Measurements from ENCODE around the gene DEPP1.

Gene DEPP1

DNA sequence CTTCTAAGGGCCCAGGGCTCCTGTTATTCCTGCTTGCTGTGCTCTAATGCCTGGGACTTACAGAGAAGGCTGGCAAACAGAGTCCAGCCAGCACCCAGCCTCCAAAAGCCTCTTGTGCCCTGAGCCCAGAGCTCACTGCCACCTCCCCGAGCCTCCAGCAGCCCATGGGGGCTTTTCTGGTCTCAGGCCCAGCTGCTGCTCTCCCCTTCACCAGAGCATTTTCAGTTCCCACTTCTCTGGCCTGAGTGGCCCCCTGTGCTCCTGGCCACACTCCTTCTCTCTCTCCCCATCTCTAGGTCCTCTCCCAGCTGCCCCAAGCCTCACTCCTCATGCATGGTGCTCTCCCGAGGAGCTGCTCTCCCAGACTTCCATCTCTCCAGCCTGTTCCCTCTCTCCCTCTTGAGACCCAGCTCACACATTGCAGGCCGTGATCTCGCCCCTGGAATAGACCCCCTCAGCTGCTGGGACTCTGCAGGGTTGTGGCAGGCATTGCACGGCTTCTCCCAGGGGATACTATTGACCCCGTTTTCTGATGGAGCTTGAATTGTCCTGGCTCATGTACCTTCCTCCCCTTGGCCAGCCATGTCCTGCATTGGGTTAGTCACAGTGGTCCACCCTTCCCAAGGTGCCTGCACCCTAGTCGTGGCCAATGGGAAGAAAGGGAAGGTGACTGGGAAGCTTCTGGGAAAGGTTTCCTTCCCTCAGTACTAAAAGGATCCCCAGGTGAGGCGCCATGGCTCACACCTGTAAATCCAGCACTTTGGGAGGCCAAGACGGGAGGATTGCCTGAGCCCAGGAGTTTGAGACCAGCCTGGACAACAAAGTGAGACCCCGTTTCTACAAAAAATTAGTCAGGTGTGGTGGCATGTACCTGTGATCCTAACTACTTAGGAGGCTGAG, 28.0 kb downstream of the DEPP1 start:
- DNase-seq = no peak

- no peak for DNase-seq
Observed at GRCh38 chr10:44949915-44950314, 28.7 kb downstream of the DEPP1 start.

DNA sequence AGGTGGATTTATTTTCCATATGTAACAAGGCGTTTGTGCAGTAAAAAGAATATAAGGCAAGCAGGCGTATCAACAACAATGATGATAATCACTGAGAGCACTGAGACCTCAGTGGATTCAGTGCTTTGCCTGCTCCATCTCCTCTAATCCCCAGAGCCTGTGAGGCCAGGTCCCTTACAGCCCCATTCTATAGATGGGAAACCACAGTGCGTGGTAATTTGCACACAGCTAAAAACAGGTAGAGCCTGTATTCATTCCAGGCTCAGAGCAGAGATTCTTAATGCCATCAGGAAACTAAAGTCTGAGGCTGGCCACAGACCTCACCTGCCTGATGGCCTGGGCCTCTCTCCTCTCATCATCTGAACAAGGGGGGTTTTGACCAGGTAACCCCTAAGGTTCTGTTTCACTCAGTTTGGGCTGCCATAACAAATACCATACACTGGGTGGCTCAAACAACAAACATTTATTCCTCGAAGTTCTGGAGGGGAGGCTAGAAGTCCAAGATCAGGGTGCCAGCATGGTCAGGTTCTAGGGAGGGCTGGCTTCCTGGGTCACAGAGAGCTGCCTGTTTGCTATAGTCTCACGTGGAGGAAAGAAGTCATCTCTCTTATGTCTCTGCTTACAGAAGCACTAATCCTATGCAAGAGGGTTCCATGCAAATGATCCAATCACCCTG, 29.3 kb downstream of the DEPP1 start:
- no peak for DNase-seq

GRCh38 chr10:44948642-44949041, 30.0 kb downstream of the DEPP1 start:
- DNase-seq = peak; percentile 53

GRCh38 chr10:44947371-44948152, 31.0 kb downstream of the DEPP1 start:
- DNase-seq = peak; percentile 7

GRCh38 chr10:44946205-44946604, 32.4 kb downstream of the DEPP1 start:
- no peak for DNase-seq

DNA sequence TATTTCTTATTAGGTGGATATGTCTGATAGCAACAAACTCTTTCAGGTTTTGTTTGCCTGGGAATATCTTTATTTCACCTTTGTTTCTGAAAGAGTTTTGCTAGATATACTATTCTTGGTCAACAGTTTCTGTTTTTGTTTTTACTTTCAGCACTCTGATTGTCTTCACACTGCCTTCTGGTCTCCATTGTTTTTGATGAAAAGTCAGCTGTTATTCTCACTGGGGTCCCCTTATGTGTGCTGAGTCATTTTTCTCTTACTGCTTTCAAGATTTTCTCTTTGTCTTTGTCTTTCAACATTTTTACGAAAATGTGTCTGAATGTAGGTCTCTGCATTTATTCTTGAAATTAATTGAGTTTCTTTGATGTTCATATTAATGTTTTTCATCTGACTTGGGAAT, 34.3 kb downstream of the DEPP1 start:
- peak; percentile 24 for DNase-seq

GRCh38 chr10:44939691-44940401, 38.8 kb downstream of the DEPP1 start:
- peak; percentile 11 for DNase-seq

DNA sequence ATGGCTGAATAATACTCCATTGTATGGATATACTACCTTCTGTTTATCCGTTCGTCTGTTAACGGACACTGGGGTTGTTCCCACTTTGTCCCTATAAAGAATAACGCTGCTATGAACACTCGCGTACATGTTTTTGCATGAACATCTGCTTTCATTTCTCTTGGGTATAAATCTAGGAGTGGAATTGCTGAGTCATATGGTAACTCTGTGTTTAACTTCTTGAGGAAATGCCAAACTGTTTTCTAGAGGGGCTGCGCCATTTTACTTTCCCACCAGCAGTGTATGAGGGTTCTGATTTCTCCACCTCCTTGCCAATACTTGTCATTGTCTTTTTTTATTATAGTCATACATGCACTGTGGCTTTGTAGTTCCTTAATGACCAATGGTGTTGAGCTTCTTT, 39.7 kb downstream of the DEPP1 start:
- DNase-seq = no peak

DNA sequence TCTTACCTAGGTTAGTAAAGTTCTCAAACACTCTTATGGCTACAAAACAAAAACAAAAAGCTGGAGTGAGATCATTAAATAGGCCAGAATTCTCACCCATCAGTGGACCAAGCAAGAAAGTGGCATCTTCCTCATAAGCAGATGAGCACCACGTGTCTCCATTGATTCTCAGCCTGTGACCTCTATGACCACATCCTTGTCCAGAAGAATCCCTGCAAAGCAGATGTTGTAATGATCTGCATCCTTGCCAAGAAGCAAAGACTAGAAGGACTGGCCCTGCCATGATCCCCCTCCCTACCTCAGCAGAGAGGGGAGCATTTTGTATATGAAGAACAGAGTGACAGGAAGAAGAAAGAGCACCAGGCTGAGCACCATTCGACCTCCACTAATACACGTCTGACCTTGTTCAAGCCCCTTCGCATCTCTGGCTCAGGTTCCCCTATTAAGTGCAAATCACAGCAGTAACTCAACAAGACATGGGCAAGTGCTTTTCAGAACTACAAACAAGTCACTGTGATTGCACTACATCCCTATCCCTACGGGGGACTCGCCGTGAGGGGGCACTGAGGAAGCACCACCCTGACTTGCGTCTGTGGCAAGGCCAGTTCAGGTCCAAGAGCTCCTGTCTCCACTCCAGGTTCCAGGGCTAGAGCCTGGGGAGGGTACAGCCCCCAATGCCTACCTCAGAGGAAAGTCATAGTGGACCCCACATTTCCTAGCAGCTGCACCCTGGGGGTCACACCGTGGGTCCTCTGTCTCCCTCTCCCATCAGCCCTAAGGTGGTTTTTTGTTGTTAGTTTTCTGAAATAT, 41.2 kb downstream of the DEPP1 start:
- DNase-seq = peak; percentile 9

- no peak for DNase-seq
Observed at GRCh38 chr10:44936314-44936975, 42.2 kb downstream of the DEPP1 start.

DNA sequence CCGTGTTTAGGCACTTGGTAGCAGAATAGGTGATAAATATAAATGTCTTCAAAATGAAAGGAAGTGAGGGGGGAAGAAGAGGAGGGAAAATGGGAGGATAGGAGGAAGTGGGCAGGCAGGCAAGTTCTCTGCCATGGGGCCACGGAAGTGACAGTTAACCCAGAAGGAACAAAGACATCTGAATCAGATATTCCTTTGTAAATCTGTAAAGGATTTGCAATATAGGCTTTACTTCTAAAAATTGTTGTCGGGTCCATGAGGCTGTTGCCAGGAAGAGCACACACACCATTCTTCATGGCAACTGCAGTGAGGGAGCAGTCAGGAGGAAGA, 42.7 kb downstream of the DEPP1 start:
- DNase-seq = no peak

DNA sequence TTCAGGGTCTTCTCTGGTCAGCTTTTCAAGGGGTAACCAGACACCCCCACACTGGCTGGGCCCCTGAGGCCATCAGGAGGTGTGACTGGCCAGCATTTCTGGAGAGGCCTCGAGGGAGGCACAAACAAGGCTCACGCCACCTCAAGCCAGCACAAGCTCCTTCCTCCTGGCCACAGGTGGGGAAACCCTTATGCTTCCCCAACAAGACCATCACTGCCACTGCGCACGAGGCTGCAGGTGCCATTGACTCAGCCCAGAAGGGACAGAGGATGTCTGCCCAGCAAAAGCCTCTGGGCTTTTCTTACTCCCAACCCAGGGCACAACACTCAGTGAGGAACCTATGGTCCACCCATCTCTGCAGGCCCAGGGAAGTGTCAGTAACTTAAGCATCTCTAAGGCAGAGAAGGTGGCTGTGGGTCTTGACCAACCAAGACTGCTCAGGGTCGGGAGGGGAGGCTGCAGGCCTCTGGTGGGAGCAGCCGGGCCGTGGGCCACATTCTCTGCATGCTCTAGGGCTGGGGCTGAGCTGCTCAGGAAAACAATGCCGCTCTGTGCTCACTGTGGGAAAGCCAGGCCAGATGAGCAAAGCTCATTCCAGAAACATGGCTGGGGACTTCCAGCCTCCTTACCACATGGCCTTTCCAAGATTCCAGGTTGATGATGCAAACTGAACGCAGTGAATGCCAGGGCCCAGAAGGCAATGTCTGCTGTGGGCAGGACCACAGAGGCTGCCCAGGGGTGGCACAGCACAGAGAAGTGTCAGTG, 43.2 kb downstream of the DEPP1 start:
- no peak for DNase-seq

DNA sequence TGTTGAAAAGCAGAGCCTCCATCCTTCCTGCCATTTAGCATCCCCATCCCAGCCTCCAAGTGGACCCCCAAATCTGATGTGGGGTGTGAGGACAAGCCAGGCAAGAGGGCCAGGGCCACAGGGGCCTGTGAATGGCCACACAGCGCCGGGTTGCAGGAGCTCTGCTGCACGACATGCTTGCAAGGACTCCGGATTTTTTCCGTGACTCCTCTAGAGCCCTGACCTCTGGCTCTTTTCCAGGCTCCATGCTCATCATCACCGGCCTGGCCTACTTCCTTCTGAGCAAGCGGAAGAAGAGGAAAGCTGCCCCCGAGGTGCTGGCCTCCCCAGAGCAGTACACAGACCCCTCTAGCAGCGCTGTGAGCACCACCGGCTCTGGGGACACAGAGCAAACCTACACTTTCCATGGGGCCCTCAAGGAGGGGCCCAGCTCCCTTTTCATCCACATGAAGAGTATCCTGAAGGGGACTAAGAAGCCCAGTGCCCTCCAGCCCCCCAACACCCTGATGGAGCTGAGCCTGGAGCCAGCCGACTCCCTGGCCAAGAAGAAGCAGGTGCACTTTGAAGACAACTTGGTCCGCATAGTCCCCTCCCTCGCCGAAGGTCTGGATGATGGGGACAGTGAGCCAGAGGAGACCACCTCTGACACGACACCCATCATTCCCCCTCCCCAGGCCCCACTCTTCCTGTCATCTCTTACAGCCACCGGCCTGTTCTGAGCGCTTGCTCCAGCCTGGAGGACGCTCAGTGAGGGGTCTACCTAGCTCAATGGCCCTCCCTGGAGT, 44.0 kb downstream of the DEPP1 start:
- DNase-seq = no peak

GRCh38 chr10:44933451-44934321, 44.9 kb downstream of the DEPP1 start:
- no peak for DNase-seq

DNA sequence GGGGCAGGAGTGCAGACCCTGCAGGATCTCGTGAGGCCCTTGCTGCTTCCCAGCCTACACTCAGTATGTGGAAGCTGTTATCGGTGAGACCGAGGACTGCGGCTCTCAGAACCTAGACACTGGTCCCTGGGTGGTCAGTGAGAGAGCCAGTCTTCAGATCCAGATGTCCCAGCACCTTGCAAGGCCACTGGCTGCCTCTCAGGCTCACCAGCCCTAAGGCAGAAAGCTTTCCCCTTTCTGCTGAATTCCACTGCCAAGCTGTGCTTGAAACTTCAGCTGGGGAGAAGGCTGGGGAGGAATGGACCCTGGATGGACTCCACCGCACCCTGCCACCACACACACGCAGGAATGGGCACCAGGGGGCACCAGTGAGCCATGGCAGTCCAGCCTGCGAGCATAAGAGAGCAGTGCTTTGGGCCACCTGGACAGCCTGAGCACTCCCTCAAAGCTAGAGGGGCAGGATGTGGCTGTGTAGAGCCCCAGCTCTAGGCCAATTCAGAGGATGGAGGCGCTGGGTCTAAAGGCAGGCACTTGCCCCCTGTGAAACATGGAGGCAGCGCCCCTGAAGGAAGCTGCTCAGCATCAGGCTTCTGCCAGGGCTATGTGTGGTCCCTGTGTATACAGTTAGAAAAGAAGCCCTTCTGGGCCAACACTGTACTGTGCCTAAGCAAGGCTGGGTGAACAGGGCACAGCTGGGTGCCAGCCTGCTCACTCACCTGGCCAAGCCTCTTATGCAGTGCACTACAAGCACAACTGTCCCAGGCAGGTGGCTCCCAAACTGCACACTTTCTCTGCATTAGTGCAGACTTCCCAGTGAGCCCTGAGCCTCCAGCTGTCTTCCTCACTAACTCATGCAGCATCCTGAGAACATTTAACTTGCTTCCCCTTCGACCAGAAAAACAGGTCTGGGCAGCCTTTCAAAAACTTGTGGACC, 45.8 kb downstream of the DEPP1 start:
- peak; percentile 85 for DNase-seq

GRCh38 chr10:44931621-44932516, 46.7 kb downstream of the DEPP1 start:
- DNase-seq = no peak
